GM12891 (cell line): ENCODE results near the gene METRN.

Source experiments
- DNase-seq: peaks from one replicate; pipeline ENCODE4 v3.0.0; 2011; ENCODE audit warnings: low spot score; ENCODE audit not compliant: insufficient read length
- FAIRE-seq: peaks from 2 replicates; lab custom pipeline; 2011; peaks lifted over from hg19 to GRCh38; lab: Jason Lieb, UNC
- PAX5 ChIP-seq: IDR thresholded peaks from 2 replicates; pipeline ENCODE4 v1.6.1; 2011; ENCODE audit warnings: low read length, moderate library complexity, mild to moderate bottlenecking; ENCODE audit not compliant: insufficient read depth, severe bottlenecking
- POLR2A ChIP-seq: IDR thresholded peaks from 2 replicates; pipeline ENCODE4 v1.6.1; 2011; ENCODE audit warnings: low read depth, low read length, control low read depth
- POLR2AphosphoS5 ChIP-seq: IDR thresholded peaks from 2 replicates; pipeline ENCODE4 v1.6.1; 2011; ENCODE audit warnings: low read depth, low read length, control low read depth
- POU2F2 ChIP-seq: IDR thresholded peaks from 2 replicates; pipeline ENCODE4 v1.6.1; 2011; ENCODE audit warnings: low read depth, mild to moderate bottlenecking, control low read depth, low read length, moderate library complexity
- SPI1 ChIP-seq: IDR thresholded peaks from 2 replicates; pipeline ENCODE4 v1.6.1; 2011; ENCODE audit warnings: low read depth, low read length, control low read depth
- TAF1 ChIP-seq: IDR thresholded peaks from 2 replicates; pipeline ENCODE4 v1.6.1; 2011; ENCODE audit warnings: low read depth, low read length, control low read depth

Gene METRN

GRCh38 chr16:717450-718245 lies 2.7 kb downstream of the METRN start:
- FAIRE-seq (no peak), DNase-seq (no peak)
- no peak for TF ChIP-seq SPI1
- no peak for TF ChIP-seq POLR2A
- no peak for TF ChIP-seq POLR2AphosphoS5

- FAIRE-seq: no peak
- no peak for DNase-seq
- TF ChIP-seq POLR2AphosphoS5 (no peak), SPI1 (no peak), TAF1 (no peak), POLR2A (no peak), POU2F2 (no peak), PAX5 (no peak)
Measured at GRCh38 chr16:718389-718788, 3.5 kb downstream of the METRN start.

- DNase-seq (no peak), FAIRE-seq (no peak)
- TF ChIP-seq TAF1 (no peak), SPI1 (no peak), POLR2AphosphoS5 (no peak), POLR2A (no peak)
Measured at GRCh38 chr16:718922-719321, 4.0 kb downstream of the METRN start.

- DNase-seq: no peak
- peak; percentile 78 for FAIRE-seq
- no peak for TF ChIP-seq TAF1
- no peak for TF ChIP-seq POLR2A
- TF ChIP-seq SPI1: no peak
- TF ChIP-seq POLR2AphosphoS5: no peak
- no peak for TF ChIP-seq POU2F2
- TF ChIP-seq PAX5: no peak
Measured at GRCh38 chr16:719815-720446, 5.0 kb downstream of the METRN start.

- FAIRE-seq: no peak
- TF ChIP-seq POLR2AphosphoS5 (no peak), PAX5 (no peak), POLR2A (no peak), SPI1 (no peak), TAF1 (no peak), POU2F2 (no peak)
- peak; percentile 70 for DNase-seq
Measured at GRCh38 chr16:720447-720989, 5.6 kb downstream of the METRN start.

GRCh38 chr16:720990-721764 lies 6.3 kb downstream of the METRN start, which contains the start of gene ANTKMT:
Gene ANTKMT (plus strand): TSS chr16:721146. CDS start chr16:721275, 129 bp downstream.
- FAIRE-seq (peak; percentile 99), DNase-seq (peak; percentile 98)
- peak; percentile 36 for TF ChIP-seq PAX5
- TF ChIP-seq POU2F2: peak; percentile 71; the same call in 1 of the 2 replicates
- TF ChIP-seq POLR2AphosphoS5: peak; percentile 85
- TF ChIP-seq TAF1: 0 out of 2 replicates have a peak, but pooled peaks have one; percentile 54
- no peak for TF ChIP-seq SPI1
- TF ChIP-seq POLR2A: peak; percentile 85

GRCh38 chr16:721765-722540 lies 7.0 kb downstream of the METRN start:
- no peak for DNase-seq
- TF ChIP-seq POLR2AphosphoS5: no peak
- no peak for TF ChIP-seq POLR2A
- TF ChIP-seq PAX5: no peak
- no peak for TF ChIP-seq TAF1
- no peak for TF ChIP-seq SPI1
- FAIRE-seq: no peak

GRCh38 chr16:722835-723633 lies 8.1 kb downstream of the METRN start:
- no peak for FAIRE-seq
- DNase-seq: no peak
- TF ChIP-seq SPI1 (no peak), PAX5 (no peak)

- DNase-seq (no peak), FAIRE-seq (no peak)
- no peak for TF ChIP-seq POLR2AphosphoS5
- no peak for TF ChIP-seq POLR2A
- TF ChIP-seq TAF1: no peak
- no peak for TF ChIP-seq SPI1
- no peak for TF ChIP-seq POU2F2
- no peak for TF ChIP-seq PAX5
Measured at GRCh38 chr16:723695-724094, 8.8 kb downstream of the METRN start.
